ENCODE measurements around the gene TBL2.

DNA sequence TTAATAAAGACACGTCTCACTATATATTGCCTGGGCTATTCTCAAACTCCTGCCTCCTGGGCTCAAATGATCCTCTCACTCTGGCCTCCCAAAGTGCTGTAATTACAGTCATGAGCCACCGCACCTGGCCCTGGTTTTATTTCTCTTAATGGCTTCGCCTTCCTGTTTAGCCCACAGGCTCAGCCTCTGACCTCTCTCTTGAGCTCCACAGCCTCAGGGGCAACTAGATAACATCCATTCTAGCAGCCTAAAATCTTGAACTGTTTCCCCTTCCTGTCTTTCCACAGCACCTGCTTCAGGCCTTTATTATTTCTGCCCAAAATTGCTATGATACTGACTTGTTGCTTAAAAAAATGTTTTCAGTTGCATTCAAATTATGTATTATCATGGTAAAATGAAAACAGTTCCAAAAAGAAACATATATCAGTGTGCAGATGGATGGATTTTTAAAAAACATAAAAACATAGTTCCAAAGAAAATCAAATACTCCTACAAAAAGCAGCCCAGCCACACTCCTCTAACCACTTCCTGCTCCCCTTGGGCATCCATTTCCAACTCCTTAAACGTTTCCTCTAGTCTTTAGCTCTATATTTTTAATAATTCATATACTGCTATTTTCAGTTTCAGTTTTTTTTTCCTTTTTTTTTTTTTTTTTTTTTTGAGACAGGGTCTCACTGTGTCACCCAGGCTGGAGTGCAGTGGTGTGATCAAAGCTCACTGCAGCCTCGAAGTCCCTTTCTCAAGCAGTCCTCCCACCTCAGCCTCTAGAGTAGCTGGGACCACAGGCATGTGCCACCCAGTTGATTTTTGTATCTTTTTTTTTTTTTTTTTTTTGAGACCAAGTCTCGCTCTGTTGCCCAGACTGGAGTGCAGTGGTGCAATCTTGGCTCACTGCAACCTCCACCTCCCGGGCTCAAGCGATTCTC is 51.2 kb downstream of the TBL2 start:
- TF ChIP-seq CTCF (conservative IDR thresholded peaks at IDR 0.05; ENCODE audit: low read length), result no peak
- TF ChIP-seq EZH2phosphoT487 (IDR thresholded peaks at IDR 0.05; ENCODE audit: borderline replicate concordance), result no peak
